ENCODE measurements around the gene MICAL2. TPM values are rescaled to one million over a fixed set of nuclear protein-coding genes. Genes with fewer than 3 reads are reported as not detected.
A peak's percentile ranks its signal among the peaks of the same experiment; 100 is the strongest.

MICAL2 gene
- total RNA-seq, 1 experiment from 2014 or later = 62.9 TPM

DNA sequence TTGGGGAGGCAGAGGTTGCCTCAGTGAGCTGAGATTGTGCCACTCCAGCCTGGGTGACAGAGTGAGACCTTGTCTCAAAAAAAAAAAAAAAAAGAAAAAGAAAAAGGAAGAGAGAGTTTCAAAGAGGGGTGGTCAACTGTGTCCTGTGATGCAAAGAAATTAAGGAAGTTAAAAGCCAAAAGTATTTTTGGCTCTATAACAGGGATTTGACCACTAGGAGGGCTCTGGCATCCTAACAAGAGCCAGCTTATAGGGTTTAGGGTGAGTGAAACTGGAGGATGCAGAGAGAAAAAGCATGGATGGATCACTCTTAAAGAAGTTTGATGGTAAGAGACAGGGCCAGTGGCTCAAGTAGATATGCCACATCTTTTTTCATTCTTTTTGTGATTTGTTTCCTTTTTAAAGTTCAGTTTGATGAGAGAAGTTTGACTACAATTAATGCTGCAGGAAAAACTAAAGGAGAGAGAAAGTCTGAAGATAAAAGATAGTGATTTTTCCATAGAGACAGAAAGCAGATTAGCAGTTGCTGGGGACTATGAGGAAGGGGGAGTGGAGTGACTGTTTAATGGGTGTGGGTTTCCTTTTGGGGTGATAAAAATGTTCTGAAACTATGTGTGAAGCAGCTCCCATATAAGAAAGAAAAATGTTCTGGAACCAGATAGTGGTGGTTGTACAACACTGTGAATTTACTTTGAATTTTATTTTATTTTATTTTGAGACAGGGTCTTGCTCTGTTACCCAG is 11.1 kb upstream of the MICAL2 start:
- ATAC-seq = no peak; the same call in 1 of the 2 replicates
- intact Hi-C loops (cut with micrococcal nuclease) = no loop called here
- no peak overlapping the region for H3K4me2 ChIP-seq (ENCODE audit: low read length)
- BruUV-seq (replicated peaks) = no TSS peak
- H3K4me1 ChIP-seq (ENCODE audit: insufficient read depth, low read length) = no peaks in the 10 kb centered on the region
- H3K27ac ChIP-seq (ENCODE audit: low read length) = no peak overlapping the region
- ChIA-PET CTCF (no interaction called here), POLR2A (ENCODE audit: unreplicated experiment) (no interaction called here)
- H3K9ac ChIP-seq (ENCODE audit: low read length) = no peak overlapping the region
- H3K9me2 ChIP-seq (replicated peaks; ENCODE audit: low read length) = no peaks in the 10 kb centered on the region
- no peaks in the 10 kb centered on the region for H3F3A ChIP-seq (ENCODE audit: low read length, unreplicated experiment)
- H3K9me3 ChIP-seq (ENCODE audit: low read length) = no peaks in the 10 kb centered on the region
- DNase-seq = no peak
- H3K4me3 ChIP-seq (ENCODE audit: low read length) = no peak overlapping the region
- no peaks in the 10 kb centered on the region for H3K27me3 ChIP-seq (ENCODE audit: low read length)
- H2AFZ ChIP-seq (ENCODE audit: low read length) = no peak overlapping the region
- no peaks in the 10 kb centered on the region for H3K36me3 ChIP-seq (ENCODE audit: low read depth, low read length)
- no peaks in the 10 kb centered on the region for H3K79me2 ChIP-seq (ENCODE audit: low read length)
- TF ChIP-seq EZH2 (IDR thresholded peaks at IDR 0.05; ENCODE audit: low read length, unreplicated experiment) = no peak
- TF ChIP-seq, protein P1, sequence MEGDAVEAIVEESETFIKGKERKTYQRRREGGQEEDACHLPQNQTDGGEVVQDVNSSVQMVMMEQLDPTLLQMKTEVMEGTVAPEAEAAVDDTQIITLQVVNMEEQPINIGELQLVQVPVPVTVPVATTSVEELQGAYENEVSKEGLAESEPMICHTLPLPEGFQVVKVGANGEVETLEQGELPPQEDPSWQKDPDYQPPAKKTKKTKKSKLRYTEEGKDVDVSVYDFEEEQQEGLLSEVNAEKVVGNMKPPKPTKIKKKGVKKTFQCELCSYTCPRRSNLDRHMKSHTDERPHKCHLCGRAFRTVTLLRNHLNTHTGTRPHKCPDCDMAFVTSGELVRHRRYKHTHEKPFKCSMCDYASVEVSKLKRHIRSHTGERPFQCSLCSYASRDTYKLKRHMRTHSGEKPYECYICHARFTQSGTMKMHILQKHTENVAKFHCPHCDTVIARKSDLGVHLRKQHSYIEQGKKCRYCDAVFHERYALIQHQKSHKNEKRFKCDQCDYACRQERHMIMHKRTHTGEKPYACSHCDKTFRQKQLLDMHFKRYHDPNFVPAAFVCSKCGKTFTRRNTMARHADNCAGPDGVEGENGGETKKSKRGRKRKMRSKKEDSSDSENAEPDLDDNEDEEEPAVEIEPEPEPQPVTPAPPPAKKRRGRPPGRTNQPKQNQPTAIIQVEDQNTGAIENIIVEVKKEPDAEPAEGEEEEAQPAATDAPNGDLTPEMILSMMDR (conservative IDR thresholded peaks at IDR 0.05; ENCODE audit: low read depth, low read length) = 0 out of 2 replicates have a peak, but pooled peaks have one; percentile 14
- no peak for TF ChIP-seq EZH2phosphoT487 (IDR thresholded peaks at IDR 0.05; ENCODE audit: borderline replicate concordance, low read length)
- H4K20me1 ChIP-seq (ENCODE audit: low read length) = no peaks in the 10 kb centered on the region

DNA sequence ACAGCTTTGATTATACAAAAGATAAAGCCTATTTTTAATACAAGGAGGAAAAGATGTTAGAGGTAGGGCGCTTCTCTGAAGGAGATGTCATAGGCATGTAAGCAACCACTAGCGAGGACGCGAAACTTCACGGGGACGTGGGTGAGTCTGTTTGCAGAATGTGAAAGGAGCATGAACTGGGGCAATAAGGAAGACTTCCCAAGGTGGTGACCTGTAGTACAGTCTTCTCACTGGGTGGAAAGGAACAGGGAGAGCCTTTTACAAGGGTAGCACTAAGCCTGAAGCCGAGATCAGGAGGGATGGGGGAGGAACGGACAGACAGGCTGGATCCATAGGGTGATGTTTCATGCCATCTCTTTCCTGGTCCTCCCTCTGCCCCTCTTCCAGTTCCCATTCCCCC is 10.0 kb upstream of the MICAL2 start:
- H3K27ac ChIP-seq (ENCODE audit: low read length) = no peak overlapping the region

DNA sequence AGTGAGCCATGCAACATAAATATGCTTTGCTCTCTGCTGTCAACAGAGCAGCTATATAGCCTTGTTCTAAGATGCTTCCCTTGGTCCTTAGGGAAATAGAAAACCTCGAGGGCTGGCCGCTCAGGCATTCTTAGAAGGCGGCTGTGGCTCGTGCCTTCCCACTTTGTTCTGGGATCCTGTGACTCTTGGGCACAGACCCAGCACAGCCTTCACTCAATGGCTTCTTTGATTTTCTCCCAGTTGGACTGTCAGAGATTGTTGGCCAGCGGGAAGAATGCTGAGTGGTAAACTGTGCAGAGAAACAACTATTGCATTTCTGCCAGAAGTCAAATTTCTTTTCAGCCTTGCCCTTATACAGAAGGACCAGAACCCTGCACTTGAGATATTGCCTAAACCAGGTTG is 9.5 kb upstream of the MICAL2 start:
- CTCF ChIA-PET = no interaction called here
- no TSS peak for BruUV-seq (replicated peaks)

More for the DNA sequence above, 10.0 kb upstream of the MICAL2 start:
- no peaks in the 10 kb centered on the region for H3K4me1 ChIP-seq (ENCODE audit: insufficient read depth, low read length)
- no peaks in the 10 kb centered on the region for H3K36me3 ChIP-seq (ENCODE audit: low read depth, low read length)
- ATAC-seq (no peak), DNase-seq (no peak)
- H3K4me3 ChIP-seq (ENCODE audit: low read length) = no peak overlapping the region
- no peaks in the 10 kb centered on the region for H3K9me3 ChIP-seq (ENCODE audit: low read length)
- no peaks in the 10 kb centered on the region for H4K20me1 ChIP-seq (ENCODE audit: low read length)
- ChIA-PET CTCF (no interaction called here), POLR2A (ENCODE audit: unreplicated experiment) (no interaction called here)
- no peak overlapping the region for H3K4me2 ChIP-seq (ENCODE audit: low read length)
- intact Hi-C loops (cut with micrococcal nuclease) = no loop called here
- no peaks in the 10 kb centered on the region for H3F3A ChIP-seq (ENCODE audit: low read length, unreplicated experiment)
- BruUV-seq (replicated peaks) = no TSS peak
- no peak overlapping the region for H2AFZ ChIP-seq (ENCODE audit: low read length)
- H3K9ac ChIP-seq (ENCODE audit: low read length) = no peak overlapping the region
- H3K9me2 ChIP-seq (replicated peaks; ENCODE audit: low read length) = no peaks in the 10 kb centered on the region
- no peaks in the 10 kb centered on the region for H3K79me2 ChIP-seq (ENCODE audit: low read length)
- TF ChIP-seq, protein P1 (conservative IDR thresholded peaks at IDR 0.05; ENCODE audit: low read depth, low read length) = no peak
- TF ChIP-seq EZH2phosphoT487 (IDR thresholded peaks at IDR 0.05; ENCODE audit: borderline replicate concordance, low read length) (no peak), EZH2 (IDR thresholded peaks at IDR 0.05; ENCODE audit: low read length, unreplicated experiment) (no peak)
- no peaks in the 10 kb centered on the region for H3K27me3 ChIP-seq (ENCODE audit: low read length)

More for the DNA sequence above, 9.5 kb upstream of the MICAL2 start:
- Histone ChIP-seq H4K20me1 (ENCODE audit: low read length) (no peaks in the 10 kb centered on the region), H3K4me2 (ENCODE audit: low read length) (no peak overlapping the region), H3K27ac (ENCODE audit: low read length) (no peak overlapping the region), H3K4me3 (ENCODE audit: low read length) (no peak overlapping the region), H3K4me1 (ENCODE audit: insufficient read depth, low read length) (no peaks in the 10 kb centered on the region), H3K79me2 (ENCODE audit: low read length) (no peaks in the 10 kb centered on the region), H3K36me3 (ENCODE audit: low read depth, low read length) (no peaks in the 10 kb centered on the region), H3K9ac (ENCODE audit: low read length) (no peak overlapping the region), H2AFZ (ENCODE audit: low read length) (no peak overlapping the region), H3K9me2 (replicated peaks; ENCODE audit: low read length) (no peaks in the 10 kb centered on the region), H3K27me3 (ENCODE audit: low read length) (no peaks in the 10 kb centered on the region), H3K9me3 (ENCODE audit: low read length) (no peaks in the 10 kb centered on the region), H3F3A (ENCODE audit: low read length, unreplicated experiment) (no peaks in the 10 kb centered on the region)
- POLR2A ChIA-PET (ENCODE audit: unreplicated experiment) = no interaction called here
- DNase-seq (no peak), ATAC-seq (no peak)
- TF ChIP-seq EZH2 (IDR thresholded peaks at IDR 0.05; ENCODE audit: low read length, unreplicated experiment) (no peak), EZH2phosphoT487 (IDR thresholded peaks at IDR 0.05; ENCODE audit: borderline replicate concordance, low read length) (no peak)
- TF ChIP-seq, protein P1 (conservative IDR thresholded peaks at IDR 0.05; ENCODE audit: low read depth, low read length) = no peak
- intact Hi-C loops (cut with micrococcal nuclease) = no loop called here

Data from PC-3 (cell line).